Type B pancreatic cell (in vitro differentiated cells): Measurements from ENCODE around the gene LRRC7. TPM values are rescaled to one million over a fixed set of nuclear protein-coding genes. Genes with fewer than 3 reads are reported as not detected.
"Not testable (repeated sequence)": the region's sequence is repeated elsewhere in the genome, so short reads cannot be mapped to it uniquely, and the experiment has no call there.

Experiments used
- DNase-seq: peaks from one replicate; pipeline ENCODE4 v3.0.0; 2021; ENCODE audit warnings: mixed read lengths; ENCODE audit not compliant: unreplicated experiment; ENCODE audit errors: extremely low spot score
- H3K27ac Mint-ChIP-seq: 2 replicates; pipeline ENCODE4 v1.8.0; 2021; ENCODE audit warnings: mild to moderate bottlenecking, mixed read lengths
- H3K27me3 Mint-ChIP-seq: 2 replicates; pipeline ENCODE4 v1.8.0; 2021; ENCODE audit warnings: mixed read lengths
- H3K36me3 Mint-ChIP-seq: 2 replicates; pipeline ENCODE4 v1.8.0; 2021; ENCODE audit warnings: mixed read lengths
- H3K4me1 Mint-ChIP-seq: one replicate; pipeline ENCODE4 v1.8.0; 2021; ENCODE audit warnings: mixed read lengths; ENCODE audit not compliant: unreplicated experiment
- H3K4me3 Mint-ChIP-seq: 2 replicates; pipeline ENCODE4 v1.8.0; 2021; ENCODE audit warnings: mild to moderate bottlenecking, mixed read lengths
- H3K9me3 Mint-ChIP-seq: 2 replicates; pipeline ENCODE4 v1.8.0; 2021; ENCODE audit warnings: mixed read lengths
- total RNA-seq: library from RNA; stranded (reverse); gene quantifications from 2 replicates; pipeline ENCODE4 v1.2.1, GENCODE V29; 2021; ENCODE audit warnings: low replicate concordance
- TF ChIP-seq, protein P1 (sequence below): fragments of 200-600 bp; sonication (generic); conservative IDR thresholded peaks from 2 replicates; pipeline ENCODE4 v1.5.0; 2021; ENCODE audit warnings: antibody characterized with exemption, mild to moderate bottlenecking

The LRRC7 gene
- total RNA-seq, 1 donor from 2014 or later = 2.8 TPM

DNA sequence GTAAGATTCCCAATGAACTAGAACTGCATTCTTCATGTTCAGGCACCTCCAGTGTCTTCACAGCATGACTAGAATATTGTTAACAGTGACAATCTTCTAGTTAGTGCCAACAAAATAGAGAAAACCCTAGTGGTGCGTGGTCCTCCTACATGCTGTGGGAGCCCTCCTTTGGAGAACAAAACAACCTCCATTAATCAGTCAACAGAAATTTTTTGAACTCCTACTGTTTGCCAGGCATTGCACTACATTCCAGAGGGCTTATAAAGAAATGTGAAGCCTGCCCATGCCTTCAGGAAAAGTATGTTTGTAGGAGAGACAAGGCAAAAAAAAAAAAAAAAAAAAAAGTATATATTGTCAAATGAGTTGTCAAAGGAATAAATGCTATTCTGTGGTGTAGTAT, 385.0 kb downstream of the LRRC7 start:
- H3K9me3 Mint-ChIP-seq = no peaks in the 10 kb centered on the region
- TF ChIP-seq, protein P1, sequence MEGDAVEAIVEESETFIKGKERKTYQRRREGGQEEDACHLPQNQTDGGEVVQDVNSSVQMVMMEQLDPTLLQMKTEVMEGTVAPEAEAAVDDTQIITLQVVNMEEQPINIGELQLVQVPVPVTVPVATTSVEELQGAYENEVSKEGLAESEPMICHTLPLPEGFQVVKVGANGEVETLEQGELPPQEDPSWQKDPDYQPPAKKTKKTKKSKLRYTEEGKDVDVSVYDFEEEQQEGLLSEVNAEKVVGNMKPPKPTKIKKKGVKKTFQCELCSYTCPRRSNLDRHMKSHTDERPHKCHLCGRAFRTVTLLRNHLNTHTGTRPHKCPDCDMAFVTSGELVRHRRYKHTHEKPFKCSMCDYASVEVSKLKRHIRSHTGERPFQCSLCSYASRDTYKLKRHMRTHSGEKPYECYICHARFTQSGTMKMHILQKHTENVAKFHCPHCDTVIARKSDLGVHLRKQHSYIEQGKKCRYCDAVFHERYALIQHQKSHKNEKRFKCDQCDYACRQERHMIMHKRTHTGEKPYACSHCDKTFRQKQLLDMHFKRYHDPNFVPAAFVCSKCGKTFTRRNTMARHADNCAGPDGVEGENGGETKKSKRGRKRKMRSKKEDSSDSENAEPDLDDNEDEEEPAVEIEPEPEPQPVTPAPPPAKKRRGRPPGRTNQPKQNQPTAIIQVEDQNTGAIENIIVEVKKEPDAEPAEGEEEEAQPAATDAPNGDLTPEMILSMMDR = no peak
- no peak overlapping the region for H3K4me3 Mint-ChIP-seq
- H3K27ac Mint-ChIP-seq = no peak overlapping the region
- no peak for DNase-seq
- H3K36me3 Mint-ChIP-seq = no peaks in the 10 kb centered on the region
- no peaks in the 10 kb centered on the region for H3K4me1 Mint-ChIP-seq
- no peaks in the 10 kb centered on the region for H3K27me3 Mint-ChIP-seq

DNA sequence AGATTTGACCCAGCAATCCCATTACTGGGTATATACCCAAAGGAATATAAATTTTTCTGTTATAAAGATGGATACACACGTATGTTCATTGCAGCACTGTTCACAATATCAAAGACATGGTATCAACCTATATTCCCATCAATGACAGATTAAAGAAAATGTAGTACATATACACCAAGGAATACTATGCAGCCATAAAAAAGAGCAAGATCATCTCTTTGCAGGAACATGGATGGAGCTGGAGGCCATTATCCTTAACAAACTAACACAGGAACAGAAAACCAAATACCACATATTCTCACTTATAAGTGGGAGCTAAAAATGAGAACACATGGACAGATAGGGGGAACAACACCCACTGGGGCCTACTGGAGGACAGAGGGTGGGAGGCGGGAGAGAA, 394.7 kb downstream of the LRRC7 start:
- H3K36me3 Mint-ChIP-seq, H3K4me3 Mint-ChIP-seq, H3K4me1 Mint-ChIP-seq, H3K27ac Mint-ChIP-seq, H3K9me3 Mint-ChIP-seq, DNase-seq, H3K27me3 Mint-ChIP-seq: not testable (repeated sequence)

DNA sequence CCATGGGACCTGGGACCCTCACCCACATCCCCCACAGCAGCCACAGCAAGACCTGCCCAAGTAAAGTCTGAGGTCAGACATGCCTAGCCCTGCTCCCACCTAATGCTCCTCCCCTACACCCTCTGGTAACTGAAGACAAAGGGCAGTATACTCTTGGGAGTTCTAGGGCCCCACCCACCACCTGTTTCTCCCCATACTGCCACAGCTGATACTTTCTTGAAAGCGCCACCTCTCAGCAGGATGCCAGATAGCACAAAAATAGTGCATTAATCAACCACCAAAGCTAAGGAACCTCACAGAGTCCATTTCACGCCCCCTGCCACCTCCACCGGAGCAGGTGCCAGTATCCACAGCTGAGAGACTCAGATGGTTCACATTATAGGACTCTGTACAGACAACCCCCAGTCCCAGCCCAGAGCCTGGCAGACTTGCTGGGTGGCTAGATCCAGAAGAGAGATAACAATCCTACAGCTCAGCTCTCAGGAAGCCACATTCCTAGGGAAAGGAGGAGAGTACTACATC, 399.6 kb downstream of the LRRC7 start:
- no peaks in the 10 kb centered on the region for H3K27me3 Mint-ChIP-seq
- H3K27ac Mint-ChIP-seq = no peak overlapping the region
- H3K9me3 Mint-ChIP-seq = peaks cover 5% of the 10 kb centered on the region
- no peaks in the 10 kb centered on the region for H3K36me3 Mint-ChIP-seq
- H3K4me1 Mint-ChIP-seq = no peaks in the 10 kb centered on the region
- no peak for DNase-seq
- no peak overlapping the region for H3K4me3 Mint-ChIP-seq
- TF ChIP-seq, protein P1 = no peak

DNA sequence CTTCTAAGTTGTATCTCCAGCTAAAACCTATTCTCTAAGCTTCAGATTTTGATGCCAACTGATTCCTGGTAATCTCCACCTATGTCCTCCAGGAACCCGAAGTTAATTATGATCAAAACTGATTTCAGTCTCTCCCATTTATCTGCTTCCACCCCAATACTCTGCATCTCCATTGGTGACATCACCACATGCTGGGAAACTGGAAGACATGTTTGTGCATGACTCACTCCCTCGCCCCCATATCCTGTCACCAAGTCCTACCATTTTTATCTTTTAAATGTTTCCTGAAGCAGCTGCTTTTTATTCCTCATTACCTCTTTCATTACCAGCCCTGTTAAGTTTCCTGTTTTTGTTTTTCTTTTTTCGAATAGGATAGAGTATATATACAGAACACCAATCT, 409.2 kb downstream of the LRRC7 start:
- H3K4me1 Mint-ChIP-seq = no peaks in the 10 kb centered on the region
- TF ChIP-seq, protein P1 = no peak
- no peaks in the 10 kb centered on the region for H3K27me3 Mint-ChIP-seq
- H3K9me3 Mint-ChIP-seq = no peaks in the 10 kb centered on the region
- H3K27ac Mint-ChIP-seq = no peak overlapping the region
- DNase-seq = no peak
- H3K4me3 Mint-ChIP-seq = no peak overlapping the region
- no peaks in the 10 kb centered on the region for H3K36me3 Mint-ChIP-seq

DNA sequence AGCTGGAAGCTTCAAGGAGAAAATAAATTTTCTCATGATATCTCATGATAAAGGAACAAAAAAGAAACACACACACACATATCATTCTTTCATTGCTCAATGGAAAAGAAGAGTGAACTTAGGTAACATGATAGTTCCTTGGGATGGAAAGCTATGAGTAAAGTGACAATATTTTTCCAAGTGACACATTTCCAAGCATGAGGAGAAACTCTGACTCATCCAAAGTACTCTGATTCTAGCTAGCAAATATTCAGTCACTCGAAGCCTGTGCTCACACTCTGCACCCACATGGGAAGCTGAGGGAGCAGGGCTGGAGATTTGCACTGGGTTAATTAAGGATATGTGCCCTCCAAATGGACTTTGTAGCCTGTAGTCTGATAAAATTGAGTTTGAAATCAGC, 415.3 kb downstream of the LRRC7 start:
- Mint-ChIP-seq H3K27me3 (no peaks in the 10 kb centered on the region), H3K9me3 (peaks cover 5% of the 10 kb centered on the region), H3K4me3 (no peak overlapping the region), H3K27ac (no peak overlapping the region), H3K36me3 (no peaks in the 10 kb centered on the region), H3K4me1 (no peaks in the 10 kb centered on the region)
- TF ChIP-seq, protein P1 = no peak
- DNase-seq = no peak

DNA sequence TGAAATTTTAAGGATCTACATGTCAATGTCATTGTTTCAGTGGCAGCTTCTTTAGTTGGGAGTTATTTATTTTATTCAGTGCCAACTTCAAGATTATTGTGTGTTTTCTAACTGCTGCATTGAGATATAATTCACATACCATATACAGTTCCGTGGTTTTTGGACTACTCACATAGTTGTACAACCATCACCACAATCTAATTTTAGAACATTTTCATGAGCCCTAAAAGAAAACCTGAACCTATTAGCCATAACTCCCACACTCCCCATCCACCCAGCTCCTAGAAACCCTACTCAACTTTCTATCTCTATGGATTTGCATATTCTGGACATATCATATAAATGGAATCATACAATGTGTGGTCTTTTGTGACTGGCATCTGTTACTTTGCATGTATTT, 417.7 kb downstream of the LRRC7 start:
- Mint-ChIP-seq H3K4me1 (no peaks in the 10 kb centered on the region), H3K9me3 (peaks cover 5% of the 10 kb centered on the region), H3K27me3 (no peaks in the 10 kb centered on the region), H3K4me3 (no peak overlapping the region), H3K27ac (no peak overlapping the region), H3K36me3 (no peaks in the 10 kb centered on the region)
- TF ChIP-seq, protein P1 = no peak
- DNase-seq = no peak
